HCT116 (cell line): ENCODE measurements around the gene PCDH17. TPM values are rescaled to one million over a fixed set of nuclear protein-coding genes. Genes with fewer than 3 reads are reported as not detected.

ENCODE experiments used
- ATAC-seq: fragments of 200-7000 bp; cut with Tn5 transposase; 2 replicates; pipeline ENCODE4 v1.9.1; 2020; ENCODE audit warnings: mild to moderate bottlenecking, moderate library complexity
- BruUV-seq: library from RNA; stranded (reverse); fragments of 400-500 nt; replicated peaks from 2 replicates; lab custom pipeline; 2021; lab: Mats Ljungman, UMichigan
- CTCF ChIA-PET: fragments of 300-600 bp; sonication (Branson Sonifier 250); formaldehyde crosslinking; loops from one replicate; lab custom pipeline; 2021; ENCODE audit warnings: antibody characterized with exemption; lab: Charles Lee
- POLR2A ChIA-PET: fragments of 300-600, 350-600 bp; sonication (Branson Sonifier 250); formaldehyde crosslinking; loops from one replicate; lab custom pipeline; 2021; ENCODE audit warnings: antibody characterized with exemption; lab: Charles Lee
- RAD21 ChIA-PET, 2 experiments: fragments of 300-600 bp; sonication (Branson Sonifier 250); formaldehyde crosslinking; loops; one replicate each; lab custom pipeline; 2023; ENCODE audit warnings: low total read pairs in 2 of 2; ENCODE audit not compliant: uncharacterized antibody in 2 of 2, unreplicated experiment in 2 of 2, low non-redundant PET in 1 of 2; lab: Charles Lee
- DNase-seq: peaks from one replicate; pipeline ENCODE4 v3.0.0-alpha.2; 2010; ENCODE audit warnings: low read depth, low spot score
- H2AFZ ChIP-seq: fragments of 200-600 bp; shearing (Covaris generic), sonication (generic); 2 replicates; pipeline ENCODE4 v1.6.1; 2017; ENCODE audit warnings: low read depth, mixed run types, mixed read lengths, antibody characterized with exemption, low read length; ENCODE audit not compliant: poor library complexity, severe bottlenecking
- H3K27ac ChIP-seq: 2 replicates; pipeline ENCODE4 v1.5.1; 2012; ENCODE audit warnings: low read depth, low read length
- H3K27me3 ChIP-seq: fragments of 200-600 bp; sonication (generic); 2 replicates; pipeline ENCODE4 v1.6.1; 2016; ENCODE audit warnings: mixed run types, low read length, mixed read lengths; ENCODE audit not compliant: insufficient read depth
- H3K36me3 ChIP-seq, 2 experiments: fragments of 200-500 bp in 1 of 2; fragments of 200-600 bp in 1 of 2; sonication (Bioruptor generic) in 1 of 2; sonication (generic) in 1 of 2; 2 replicates each; pipeline versions ENCODE4 v1.5.1 to v1.6.1; 2014 to 2016; ENCODE audit warnings: low read length in 2 of 2, inconsistent platforms in 1 of 2, mixed read lengths in 1 of 2, mixed run types in 1 of 2; ENCODE audit not compliant: insufficient read depth in 2 of 2, control insufficient read depth in 1 of 2
- H3K4me1 ChIP-seq, 2 experiments: fragments of 200-600 bp in 1 of 2; sonication (generic) in 1 of 2; 2 replicates each; pipeline versions ENCODE4 v1.5.1 to v1.6.1; 2012 to 2017; ENCODE audit warnings: low read length in 2 of 2, inconsistent platforms in 1 of 2, mild to moderate bottlenecking in 1 of 2, mixed read lengths in 1 of 2, mixed run types in 1 of 2, moderate library complexity in 1 of 2; ENCODE audit not compliant: insufficient read depth in 2 of 2, control insufficient read depth in 1 of 2
- H3K4me2 ChIP-seq: fragments of 200-600 bp; sonication (generic); 2 replicates; pipeline ENCODE4 v1.6.1; 2017; ENCODE audit warnings: mixed run types, low read length, mixed read lengths
- H3K4me3 ChIP-seq, 2 experiments: fragments of 200-600 bp in 1 of 2; sonication (generic) in 1 of 2; replicated peaks in 1 of 2; 2 replicates each; pipeline ENCODE4 v1.5.1; 2011 to 2016; ENCODE audit warnings: low read length in 2 of 2, control low read depth in 1 of 2, low read depth in 1 of 2, mild to moderate bottlenecking in 1 of 2, mixed read lengths in 1 of 2, mixed run types in 1 of 2
- H3K79me2 ChIP-seq: fragments of 200-600 bp; sonication (generic); 2 replicates; pipeline ENCODE4 v1.6.1; 2017; ENCODE audit warnings: mild to moderate bottlenecking, mixed run types, low read length, moderate library complexity, mixed read lengths; ENCODE audit not compliant: insufficient read depth
- H3K9ac ChIP-seq: fragments of 200-600 bp; sonication (generic); 2 replicates; pipeline ENCODE4 v1.6.1; 2016; ENCODE audit warnings: low read length, mixed read lengths
- H3K9me2 ChIP-seq: fragments of 200-600 bp; sonication (generic), shearing (Covaris generic); 2 replicates; pipeline ENCODE4 v1.6.1; 2017; ENCODE audit warnings: mixed run types, mild to moderate bottlenecking, moderate library complexity; ENCODE audit not compliant: insufficient read depth
- H3K9me3 ChIP-seq, 2 experiments: fragments of 200-500 bp in 1 of 2; fragments of 200-600 bp in 1 of 2; sonication (Bioruptor generic) in 1 of 2; sonication (generic) in 1 of 2; 2 replicates each; pipeline ENCODE4 v1.6.1; 2014 to 2017; ENCODE audit warnings: low read length in 2 of 2, mixed read lengths in 2 of 2, inconsistent platforms in 1 of 2, low read depth in 1 of 2, mild to moderate bottlenecking in 1 of 2, mixed run types in 1 of 2, moderate library complexity in 1 of 2; ENCODE audit not compliant: control insufficient read depth in 1 of 2, insufficient read depth in 1 of 2
- H4K20me1 ChIP-seq: fragments of 200-600 bp; sonication (generic), shearing (Covaris generic); 2 replicates; pipeline ENCODE4 v1.6.1; 2017; ENCODE audit warnings: mixed run types, mild to moderate bottlenecking, moderate library complexity; ENCODE audit not compliant: insufficient read depth
- ZNF274 ChIP-seq: fragments of 200-500 bp; sonication (Bioruptor generic); IDR thresholded peaks from 2 replicates; pipeline ENCODE4 v1.6.1; 2014; ENCODE audit warnings: mild to moderate bottlenecking, low read depth, low read length, inconsistent platforms
- intact Hi-C: fragments of 100-400 bp; cut with micrococcal nuclease; formaldehyde crosslinking; loops from 2 replicates; pipeline ENCODE4 v1.10.0; 2022
- total RNA-seq: library from RNA; stranded (reverse); gene quantifications from one replicate; pipeline ENCODE4 v1.2.1, GENCODE V29; 2021; ENCODE audit not compliant: unreplicated experiment

The PCDH17 gene
- total RNA-seq, 1 experiment from 2014 or later = 0.02 TPM

DNA sequence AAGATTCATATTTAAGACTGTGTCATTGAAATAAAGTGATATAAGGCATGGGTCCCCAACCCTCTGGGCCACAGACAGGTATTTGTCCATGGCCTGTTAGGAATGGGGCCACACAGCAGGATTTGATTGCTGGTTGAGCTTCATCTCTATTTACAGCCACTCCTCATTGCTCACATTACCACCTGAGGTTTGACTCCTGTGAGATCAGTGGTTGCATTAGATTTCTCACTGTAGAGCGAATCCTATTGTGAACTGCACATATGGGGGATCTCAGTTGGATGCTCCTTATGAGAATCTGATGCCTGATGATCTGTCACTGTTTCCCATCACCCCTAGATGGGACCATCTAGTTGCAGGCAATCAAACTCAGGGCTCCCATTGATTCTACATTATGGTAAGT lies 132.1 kb downstream of the PCDH17 start:
- POLR2A ChIA-PET = no interaction called here

More for the DNA sequence above, 132.1 kb downstream of the PCDH17 start:
- Histone ChIP-seq H4K20me1 (no peaks in the 10 kb centered on the region), H3K9ac (no peak overlapping the region), H3K79me2 (no peaks in the 10 kb centered on the region), H3K9me2 (no peaks in the 10 kb centered on the region), H3K27ac (no peak overlapping the region), H3K36me3 (no peaks in the 10 kb centered on the region), H3K4me2 (no peak overlapping the region), H3K27me3 (no peaks in the 10 kb centered on the region), H3K4me1 (no peaks in the 10 kb centered on the region), H3K9me3 (peaks cover 12 to 19% of the 10 kb centered on the region in 2 experiments; a peak in 3 of 4 replicates), H3K4me3 (no peak overlapping the region), H2AFZ (no peak overlapping the region)
- no peak for ATAC-seq
- ChIA-PET CTCF (no interaction called here), RAD21 (no interaction called here)
- BruUV-seq = no TSS peak
- no peak for DNase-seq
- no peak for TF ChIP-seq ZNF274
- intact Hi-C loops = no loop called here
